GM23338 (cell line): ENCODE measurements around the gene KCTD1. TPM values are rescaled to one million over a fixed set of nuclear protein-coding genes. Genes with fewer than 3 reads are reported as not detected.

Experiments
- ATAC-seq: fragments of 200-7000 bp; cut with Tn5 transposase; 3 replicates; pipeline ENCODE4 v1.9.1; 2020
- DNase-seq: peaks from one replicate; pipeline ENCODE4 v3.0.0-alpha.2; 2015; ENCODE audit warnings: low spot score
- H2AFZ ChIP-seq: fragments of 200-600 bp; sonication (generic); 2 replicates; pipeline ENCODE4 v1.8.0; 2016; ENCODE audit warnings: antibody characterized with exemption, mild to moderate bottlenecking, moderate library complexity
- H3F3A ChIP-seq: fragments of 200-600 bp; sonication (generic); replicated peaks from 2 replicates; pipeline ENCODE4 v1.8.0; 2017; ENCODE audit warnings: antibody characterized with exemption, mixed run types, low read depth
- H3K27ac ChIP-seq: fragments of 200-600 bp; sonication (generic); 2 replicates; pipeline ENCODE4 v1.6.1; 2016; ENCODE audit warnings: low read depth
- H3K27me3 ChIP-seq: fragments of 200-600 bp; sonication (generic); 2 replicates; pipeline ENCODE4 v1.8.0; 2016; ENCODE audit warnings: mild to moderate bottlenecking, mixed run types, moderate library complexity; ENCODE audit not compliant: insufficient read depth
- H3K36me3 ChIP-seq: fragments of 200-600 bp; sonication (generic); 2 replicates; pipeline ENCODE4 v1.8.0; 2016; ENCODE audit warnings: mild to moderate bottlenecking; ENCODE audit not compliant: insufficient read depth
- H3K4me1 ChIP-seq: fragments of 200-600 bp; sonication (generic); 2 replicates; pipeline ENCODE4 v1.8.0; 2016; ENCODE audit warnings: mild to moderate bottlenecking, moderate library complexity; ENCODE audit not compliant: insufficient read depth
- H3K4me2 ChIP-seq: fragments of 200-600 bp; sonication (generic); 2 replicates; pipeline ENCODE4 v1.7.1; 2017; ENCODE audit warnings: mixed run types
- H3K4me3 ChIP-seq: fragments of 200-600 bp; sonication (generic); 2 replicates; pipeline ENCODE4 v1.6.1; 2016; ENCODE audit warnings: mixed run types
- H3K79me2 ChIP-seq: fragments of 200-600 bp; sonication (generic); replicated peaks from 2 replicates; pipeline ENCODE4 v1.8.0; 2017; ENCODE audit warnings: mild to moderate bottlenecking; ENCODE audit not compliant: insufficient read depth
- H3K9me2 ChIP-seq: fragments of 200-600 bp; sonication (generic); 2 replicates; pipeline ENCODE4 v1.8.0; 2017; ENCODE audit not compliant: insufficient read depth
- H4K20me1 ChIP-seq: fragments of 200-600 bp; sonication (generic); replicated peaks from 2 replicates; pipeline ENCODE4 v1.8.0; 2017; ENCODE audit warnings: mild to moderate bottlenecking; ENCODE audit not compliant: insufficient read depth
- H3K27ac Mint-ChIP-seq: 2 replicates; pipeline ENCODE4 v1.8.0; 2020; ENCODE audit warnings: inconsistent platforms, mild to moderate bottlenecking, moderate library complexity, mixed read lengths
- H3K27me3 Mint-ChIP-seq: 3 replicates; pipeline ENCODE4 v1.8.0; 2022; ENCODE audit warnings: low read depth, mild to moderate bottlenecking, moderate library complexity, mixed read lengths, inconsistent platforms; ENCODE audit not compliant: insufficient read depth, poor library complexity
- H3K36me3 Mint-ChIP-seq: 3 replicates; pipeline ENCODE4 v1.8.0; 2021; ENCODE audit warnings: low read depth, mild to moderate bottlenecking, inconsistent platforms, moderate library complexity, mixed read lengths
- H3K4me1 Mint-ChIP-seq: 3 replicates; pipeline ENCODE4 v1.8.0; 2020; ENCODE audit warnings: mild to moderate bottlenecking, inconsistent platforms, mixed read lengths
- H3K4me3 Mint-ChIP-seq: 3 replicates; pipeline ENCODE4 v1.8.0; 2021; ENCODE audit warnings: moderate library complexity, mild to moderate bottlenecking, inconsistent platforms, mixed read lengths
- H3K9me3 Mint-ChIP-seq: 3 replicates; pipeline ENCODE4 v1.8.0; 2020; ENCODE audit warnings: moderate library complexity, mild to moderate bottlenecking, inconsistent platforms, mixed read lengths
- CREB1 ChIP-seq: fragments of 250-450 bp; sonication (Bioruptor Pico); IDR thresholded peaks from 2 replicates; pipeline ENCODE4 v1.5.0; 2020; ENCODE audit warnings: low read depth, mild to moderate bottlenecking, moderate library complexity
- ETS1 ChIP-seq: IDR thresholded peaks from 2 replicates; pipeline ENCODE4 v1.6.1; 2016; ENCODE audit warnings: antibody characterized with exemption
- EZH2 ChIP-seq: fragments of 200-600 bp; sonication (generic); IDR thresholded peaks from one replicate; pipeline ENCODE4 v1.8.0; 2017; ENCODE audit warnings: antibody characterized with exemption, mild to moderate bottlenecking, low read depth; ENCODE audit not compliant: unreplicated experiment
- EZH2phosphoT487 ChIP-seq: fragments of 200-600 bp; sonication (generic); IDR thresholded peaks from one replicate; pipeline ENCODE4 v1.8.1; 2018; ENCODE audit warnings: antibody characterized with exemption; ENCODE audit not compliant: unreplicated experiment
- NANOG ChIP-seq: IDR thresholded peaks from 2 replicates; pipeline ENCODE4 v1.6.1; 2016; ENCODE audit warnings: antibody characterized with exemption, borderline replicate concordance
- POLR2AphosphoS5 ChIP-seq: IDR thresholded peaks from 2 replicates; pipeline ENCODE4 v1.6.1; 2016; ENCODE audit warnings: antibody characterized with exemption, low read depth
- STAT1 ChIP-seq: IDR thresholded peaks from one replicate; pipeline ENCODE4 v1.6.1; 2016; ENCODE audit warnings: antibody characterized with exemption; ENCODE audit not compliant: unreplicated experiment
- ZNF331 ChIP-seq: fragments of 250-450 bp; sonication (Bioruptor Pico); IDR thresholded peaks from 2 replicates; pipeline ENCODE4 v1.5.0; 2020; ENCODE audit warnings: low read depth, mild to moderate bottlenecking, moderate library complexity
- polyA plus RNA-seq: library from polyadenylated mRNA; unstranded; fragments of >200 nt; fragmentation: Nextera tagmentation; extraction: Ambion mirVana; gene quantifications from 2 replicates; pipeline ENCODE4 v1.2.1, GENCODE V29; 2016
- total RNA-seq: library from RNA; depleted of rRNA; stranded (reverse); fragments of >200 nt; shearing (Covaris generic); gene quantifications from 2 replicates; pipeline ENCODE4 v1.2.3, GENCODE V29; 2014
- TF ChIP-seq, protein P1 (sequence below): IDR thresholded peaks from one replicate; pipeline ENCODE4 v1.6.1; 2018; ENCODE audit warnings: antibody characterized with exemption; ENCODE audit not compliant: unreplicated experiment
- TF ChIP-seq, protein P2 (sequence below): fragments of 250-450 bp; sonication (Bioruptor Pico); IDR thresholded peaks from 2 replicates; pipeline ENCODE4 v1.5.0; 2020; ENCODE audit warnings: mild to moderate bottlenecking, moderate library complexity

KCTD1 gene
- total and polyA plus RNA-seq, 2 experiments from 2014 or later = 7.1 to 20.5 TPM

GRCh38 chr18:26503382-26503781 lies 45.0 kb downstream of the KCTD1 start (continued):
- TF ChIP-seq ETS1 (no peak), CREB1 (CRISPR knock-in tag) (no peak), EZH2phosphoT487 (no peak)

GRCh38 chr18:26502823-26503222 lies 45.5 kb downstream of the KCTD1 start:
- Histone ChIP-seq H3K4me3 (no peak overlapping the region), H3F3A (no peaks in the 10 kb centered on the region), H3K9me2 (no peaks in the 10 kb centered on the region), H2AFZ (no peak overlapping the region), H3K4me1 (no peaks in the 10 kb centered on the region), H4K20me1 (no peaks in the 10 kb centered on the region), H3K79me2 (no peaks in the 10 kb centered on the region), H3K27me3 (no peaks in the 10 kb centered on the region), H3K27ac (no peak overlapping the region), H3K4me2 (no peak overlapping the region), H3K36me3 (no peaks in the 10 kb centered on the region)
- DNase-seq = no peak
- no peak for ATAC-seq
- Mint-ChIP-seq H3K27ac (no peak overlapping the region), H3K4me1 (no peaks in the 10 kb centered on the region; the same call in 2 of the 3 replicates), H3K9me3 (no peaks in the 10 kb centered on the region), H3K4me3 (no peak overlapping the region), H3K27me3 (peaks cover 3% of the 10 kb centered on the region), H3K36me3 (no peaks in the 10 kb centered on the region)
- no peak for TF ChIP-seq EZH2
- no peak for TF ChIP-seq POLR2AphosphoS5
- no peak for TF ChIP-seq STAT1
- TF ChIP-seq, protein P1, sequence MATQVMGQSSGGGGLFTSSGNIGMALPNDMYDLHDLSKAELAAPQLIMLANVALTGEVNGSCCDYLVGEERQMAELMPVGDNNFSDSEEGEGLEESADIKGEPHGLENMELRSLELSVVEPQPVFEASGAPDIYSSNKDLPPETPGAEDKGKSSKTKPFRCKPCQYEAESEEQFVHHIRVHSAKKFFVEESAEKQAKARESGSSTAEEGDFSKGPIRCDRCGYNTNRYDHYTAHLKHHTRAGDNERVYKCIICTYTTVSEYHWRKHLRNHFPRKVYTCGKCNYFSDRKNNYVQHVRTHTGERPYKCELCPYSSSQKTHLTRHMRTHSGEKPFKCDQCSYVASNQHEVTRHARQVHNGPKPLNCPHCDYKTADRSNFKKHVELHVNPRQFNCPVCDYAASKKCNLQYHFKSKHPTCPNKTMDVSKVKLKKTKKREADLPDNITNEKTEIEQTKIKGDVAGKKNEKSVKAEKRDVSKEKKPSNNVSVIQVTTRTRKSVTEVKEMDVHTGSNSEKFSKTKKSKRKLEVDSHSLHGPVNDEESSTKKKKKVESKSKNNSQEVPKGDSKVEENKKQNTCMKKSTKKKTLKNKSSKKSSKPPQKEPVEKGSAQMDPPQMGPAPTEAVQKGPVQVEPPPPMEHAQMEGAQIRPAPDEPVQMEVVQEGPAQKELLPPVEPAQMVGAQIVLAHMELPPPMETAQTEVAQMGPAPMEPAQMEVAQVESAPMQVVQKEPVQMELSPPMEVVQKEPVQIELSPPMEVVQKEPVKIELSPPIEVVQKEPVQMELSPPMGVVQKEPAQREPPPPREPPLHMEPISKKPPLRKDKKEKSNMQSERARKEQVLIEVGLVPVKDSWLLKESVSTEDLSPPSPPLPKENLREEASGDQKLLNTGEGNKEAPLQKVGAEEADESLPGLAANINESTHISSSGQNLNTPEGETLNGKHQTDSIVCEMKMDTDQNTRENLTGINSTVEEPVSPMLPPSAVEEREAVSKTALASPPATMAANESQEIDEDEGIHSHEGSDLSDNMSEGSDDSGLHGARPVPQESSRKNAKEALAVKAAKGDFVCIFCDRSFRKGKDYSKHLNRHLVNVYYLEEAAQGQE = no peak
- TF ChIP-seq EZH2phosphoT487 = no peak
- no peak for TF ChIP-seq ETS1
- TF ChIP-seq ZNF331 (CRISPR knock-in tag) = no peak
- TF ChIP-seq, protein P2, sequence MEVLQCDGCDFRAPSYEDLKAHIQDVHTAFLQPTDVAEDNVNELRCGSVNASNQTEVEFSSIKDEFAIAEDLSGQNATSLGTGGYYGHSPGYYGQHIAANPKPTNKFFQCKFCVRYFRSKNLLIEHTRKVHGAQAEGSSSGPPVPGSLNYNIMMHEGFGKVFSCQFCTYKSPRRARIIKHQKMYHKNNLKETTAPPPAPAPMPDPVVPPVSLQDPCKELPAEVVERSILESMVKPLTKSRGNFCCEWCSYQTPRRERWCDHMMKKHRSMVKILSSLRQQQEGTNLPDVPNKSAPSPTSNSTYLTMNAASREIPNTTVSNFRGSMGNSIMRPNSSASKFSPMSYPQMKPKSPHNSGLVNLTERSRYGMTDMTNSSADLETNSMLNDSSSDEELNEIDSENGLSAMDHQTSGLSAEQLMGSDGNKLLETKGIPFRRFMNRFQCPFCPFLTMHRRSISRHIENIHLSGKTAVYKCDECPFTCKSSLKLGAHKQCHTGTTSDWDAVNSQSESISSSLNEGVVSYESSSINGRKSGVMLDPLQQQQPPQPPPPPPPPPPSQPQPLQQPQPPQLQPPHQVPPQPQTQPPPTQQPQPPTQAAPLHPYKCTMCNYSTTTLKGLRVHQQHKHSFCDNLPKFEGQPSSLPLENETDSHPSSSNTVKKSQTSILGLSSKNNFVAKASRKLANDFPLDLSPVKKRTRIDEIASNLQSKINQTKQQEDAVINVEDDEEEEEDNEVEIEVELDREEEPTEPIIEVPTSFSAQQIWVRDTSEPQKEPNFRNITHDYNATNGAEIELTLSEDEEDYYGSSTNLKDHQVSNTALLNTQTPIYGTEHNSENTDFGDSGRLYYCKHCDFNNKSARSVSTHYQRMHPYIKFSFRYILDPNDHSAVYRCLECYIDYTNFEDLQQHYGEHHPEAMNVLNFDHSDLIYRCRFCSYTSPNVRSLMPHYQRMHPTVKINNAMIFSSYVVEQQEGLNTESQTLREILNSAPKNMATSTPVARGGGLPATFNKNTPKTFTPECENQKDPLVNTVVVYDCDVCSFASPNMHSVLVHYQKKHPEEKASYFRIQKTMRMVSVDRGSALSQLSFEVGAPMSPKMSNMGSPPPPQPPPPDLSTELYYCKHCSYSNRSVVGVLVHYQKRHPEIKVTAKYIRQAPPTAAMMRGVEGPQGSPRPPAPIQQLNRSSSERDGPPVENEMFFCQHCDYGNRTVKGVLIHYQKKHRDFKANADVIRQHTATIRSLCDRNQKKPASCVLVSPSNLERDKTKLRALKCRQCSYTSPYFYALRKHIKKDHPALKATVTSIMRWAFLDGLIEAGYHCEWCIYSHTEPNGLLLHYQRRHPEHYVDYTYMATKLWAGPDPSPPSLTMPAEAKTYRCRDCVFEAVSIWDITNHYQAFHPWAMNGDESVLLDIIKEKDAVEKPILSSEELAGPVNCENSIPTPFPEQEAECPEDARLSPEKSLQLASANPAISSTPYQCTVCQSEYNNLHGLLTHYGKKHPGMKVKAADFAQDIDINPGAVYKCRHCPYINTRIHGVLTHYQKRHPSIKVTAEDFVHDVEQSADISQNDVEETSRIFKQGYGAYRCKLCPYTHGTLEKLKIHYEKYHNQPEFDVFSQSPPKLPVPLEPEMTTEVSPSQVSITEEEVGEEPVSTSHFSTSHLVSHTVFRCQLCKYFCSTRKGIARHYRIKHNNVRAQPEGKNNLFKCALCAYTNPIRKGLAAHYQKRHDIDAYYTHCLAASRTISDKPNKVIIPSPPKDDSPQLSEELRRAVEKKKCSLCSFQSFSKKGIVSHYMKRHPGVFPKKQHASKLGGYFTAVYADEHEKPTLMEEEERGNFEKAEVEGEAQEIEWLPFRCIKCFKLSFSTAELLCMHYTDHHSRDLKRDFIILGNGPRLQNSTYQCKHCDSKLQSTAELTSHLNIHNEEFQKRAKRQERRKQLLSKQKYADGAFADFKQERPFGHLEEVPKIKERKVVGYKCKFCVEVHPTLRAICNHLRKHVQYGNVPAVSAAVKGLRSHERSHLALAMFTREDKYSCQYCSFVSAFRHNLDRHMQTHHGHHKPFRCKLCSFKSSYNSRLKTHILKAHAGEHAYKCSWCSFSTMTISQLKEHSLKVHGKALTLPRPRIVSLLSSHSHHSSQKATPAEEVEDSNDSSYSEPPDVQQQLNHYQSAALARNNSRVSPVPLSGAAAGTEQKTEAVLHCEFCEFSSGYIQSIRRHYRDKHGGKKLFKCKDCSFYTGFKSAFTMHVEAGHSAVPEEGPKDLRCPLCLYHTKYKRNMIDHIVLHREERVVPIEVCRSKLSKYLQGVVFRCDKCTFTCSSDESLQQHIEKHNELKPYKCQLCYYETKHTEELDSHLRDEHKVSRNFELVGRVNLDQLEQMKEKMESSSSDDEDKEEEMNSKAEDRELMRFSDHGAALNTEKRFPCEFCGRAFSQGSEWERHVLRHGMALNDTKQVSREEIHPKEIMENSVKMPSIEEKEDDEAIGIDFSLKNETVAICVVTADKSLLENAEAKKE (CRISPR knock-in tag) = no peak
- TF ChIP-seq NANOG = no peak
